Vagina (tissue), 2 donors: ENCODE measurements around the gene GGA1. TPM values are rescaled to one million over a fixed set of nuclear protein-coding genes. Genes with fewer than 3 reads are reported as not detected.

Experiments used
- DNase-seq, 2 donors: peaks; one replicate each; pipeline ENCODE4 v3.0.0-alpha.2; 2017; ENCODE audit errors: extremely low spot score in 2 of 2
- H3K27ac ChIP-seq: fragments of 200-600 bp; sonication (generic); one replicate; pipeline ENCODE4 v1.5.1; 2019
- H3K27me3 ChIP-seq: fragments of 200-600 bp; sonication (generic); one replicate; pipeline ENCODE4 v1.5.1; 2019
- H3K36me3 ChIP-seq, 2 donors: fragments of 200-600 bp; sonication (generic); one replicate each; pipeline ENCODE4 v1.5.1; 2017 to 2019
- H3K4me1 ChIP-seq: fragments of 200-600 bp; sonication (generic); one replicate; pipeline ENCODE4 v1.5.1; 2019
- H3K4me3 ChIP-seq, 2 donors: fragments of 200-600 bp; sonication (generic); 1 replicate in 1 of 2; 2 replicates in 1 of 2; pipeline ENCODE4 v1.5.1; 2016 to 2019
- H3K9me3 ChIP-seq: fragments of 200-600 bp; sonication (generic); one replicate; pipeline ENCODE4 v1.5.1; 2019
- CTCF ChIP-seq, 3 experiments: fragments of 450-650 bp in 2 of 3; fragments of 200-600 bp in 1 of 3; sonication (generic) in 1 of 3; IDR thresholded peaks; one replicate each; pipeline ENCODE4 v1.5.1; 2017 to 2019; ENCODE audit warnings: antibody characterized with exemption in 3 of 3, mild to moderate bottlenecking in 2 of 3, moderate library complexity in 2 of 3
- POLR2A ChIP-seq, 2 donors: fragments of 450-650 bp; IDR thresholded peaks; one replicate each; pipeline ENCODE4 v1.6.1; 2017; ENCODE audit warnings: antibody characterized with exemption in 2 of 2, mild to moderate bottlenecking in 2 of 2, moderate library complexity in 2 of 2
- POLR2AphosphoS5 ChIP-seq, 2 donors: sonication (generic); formaldehyde crosslinking; IDR thresholded peaks; one replicate each; pipeline ENCODE4 v1.9.0; 2017; ENCODE audit warnings: antibody characterized with exemption in 2 of 2, mild to moderate bottlenecking in 2 of 2, low read depth in 1 of 2; ENCODE audit not compliant: insufficient read depth in 1 of 2
- intact Hi-C: fragments of 100-400 bp; cut with DNase I; formaldehyde crosslinking; loops from one replicate; pipeline ENCODE4 v1.15.1; 2023
- total RNA-seq: library from RNA; depleted of rRNA; stranded (reverse); fragments of >200 nt; gene quantifications from one replicate; pipeline ENCODE4 v1.2.3, GENCODE V29; 2016

The GGA1 gene
- total RNA-seq, 1 donor from 2014 or later: 45.7 TPM

- Histone ChIP-seq H3K4me3 (peak overlapping the region; percentile 59 to 88), H3K36me3 (no peaks in the 10 kb centered on the region), H3K4me1 (peaks cover 61% of the 10 kb centered on the region), H3K27me3 (no peaks in the 10 kb centered on the region), H3K27ac (peak overlapping the region; percentile 80), H3K9me3 (no peaks in the 10 kb centered on the region)
- DNase-seq: no peak
- no peak for TF ChIP-seq POLR2A (IDR thresholded peaks at IDR 0.05)
- no peak for TF ChIP-seq POLR2AphosphoS5 (IDR thresholded peaks at IDR 0.05; ENCODE audit: insufficient read depth in 1 of 2, low read depth in 1 of 2)
- TF ChIP-seq CTCF (IDR thresholded peaks at IDR 0.05): no peak
- intact Hi-C loops: loop anchor here (5.0 to 10.0 kb wide), 2 partner anchors 36 to 154 kb away; partner anchors contain the start of gene LGALS1
Observed at GRCh38 chr22:37640591-37641560, 32.2 kb downstream of the GGA1 start.

GRCh38 chr22:37641561-37641949, 32.9 kb downstream of the GGA1 start:
- H3K27ac ChIP-seq: peak overlapping the region; percentile 80
- intact Hi-C loops: loop anchor here (5.0 to 10.0 kb wide), 2 partner anchors 36 to 153 kb away; partner anchors contain the start of gene LGALS1
- H3K4me1 ChIP-seq: peaks cover 60% of the 10 kb centered on the region
- no peaks in the 10 kb centered on the region for H3K27me3 ChIP-seq
- DNase-seq: no peak
- H3K4me3 ChIP-seq: peak overlapping the region in 1 of 2 donors; percentile 59
- TF ChIP-seq POLR2AphosphoS5 (IDR thresholded peaks at IDR 0.05; ENCODE audit: insufficient read depth in 1 of 2, low read depth in 1 of 2) (no peak), CTCF (IDR thresholded peaks at IDR 0.05) (no peak), POLR2A (IDR thresholded peaks at IDR 0.05) (no peak)
- no peaks in the 10 kb centered on the region for H3K36me3 ChIP-seq
- no peaks in the 10 kb centered on the region for H3K9me3 ChIP-seq

GRCh38 chr22:37643225-37643847, 34.7 kb downstream of the GGA1 start:
- H3K27ac ChIP-seq: peak overlapping the region; percentile 57

GRCh38 chr22:37647317-37647716, 38.7 kb downstream of the GGA1 start:
- H3K27ac ChIP-seq: no peak overlapping the region
- peaks cover 0 to 19% of the 10 kb centered on the region in 2 donors for H3K36me3 ChIP-seq
- intact Hi-C loops: loop anchor here (10.0 kb wide), 1 partner anchor 147 kb away; no protein-coding TSS in a partner anchor
- H3K4me3 ChIP-seq: no peak overlapping the region
- peaks cover 13% of the 10 kb centered on the region for H3K4me1 ChIP-seq
- no peak for TF ChIP-seq CTCF (IDR thresholded peaks at IDR 0.05)
- TF ChIP-seq POLR2AphosphoS5 (IDR thresholded peaks at IDR 0.05; ENCODE audit: insufficient read depth in 1 of 2, low read depth in 1 of 2): no peak
- no peak for TF ChIP-seq POLR2A (IDR thresholded peaks at IDR 0.05)
- no peak for DNase-seq
- H3K9me3 ChIP-seq: no peaks in the 10 kb centered on the region
- H3K27me3 ChIP-seq: no peaks in the 10 kb centered on the region

More at GRCh38 chr22:37643225-37643847, 34.7 kb downstream of the GGA1 start:
- Histone ChIP-seq H3K4me1 (peaks cover 48% of the 10 kb centered on the region), H3K36me3 (no peaks in the 10 kb centered on the region), H3K4me3 (no peak overlapping the region), H3K27me3 (no peaks in the 10 kb centered on the region), H3K9me3 (no peaks in the 10 kb centered on the region)
- DNase-seq: no peak
- intact Hi-C loops: loop anchor here (5.0 to 10.0 kb wide), 2 partner anchors 34 to 151 kb away; partner anchors contain the start of gene LGALS1
- peak; percentile 69 to 87 (median 79) for TF ChIP-seq CTCF (IDR thresholded peaks at IDR 0.05)
- TF ChIP-seq POLR2A (IDR thresholded peaks at IDR 0.05): no peak
